D721Med (cell line): ENCODE measurements around the gene ARL10.

ENCODE experiments used
- DNase-seq: peaks from one replicate; pipeline ENCODE4 v3.0.0; 2011; ENCODE audit warnings: low spot score; ENCODE audit not compliant: insufficient read length
- FAIRE-seq: peaks from 2 replicates; lab custom pipeline; 2011; peaks lifted over from hg19 to GRCh38; lab: Jason Lieb, UNC
- TF ChIP-seq, protein P1 (sequence below): IDR thresholded peaks from 2 replicates; pipeline ENCODE4 v1.5.1; 2012; ENCODE audit warnings: mild to moderate bottlenecking, control low read depth; ENCODE audit not compliant: insufficient read depth; ENCODE audit errors: missing control alignments

ARL10 gene

DNA sequence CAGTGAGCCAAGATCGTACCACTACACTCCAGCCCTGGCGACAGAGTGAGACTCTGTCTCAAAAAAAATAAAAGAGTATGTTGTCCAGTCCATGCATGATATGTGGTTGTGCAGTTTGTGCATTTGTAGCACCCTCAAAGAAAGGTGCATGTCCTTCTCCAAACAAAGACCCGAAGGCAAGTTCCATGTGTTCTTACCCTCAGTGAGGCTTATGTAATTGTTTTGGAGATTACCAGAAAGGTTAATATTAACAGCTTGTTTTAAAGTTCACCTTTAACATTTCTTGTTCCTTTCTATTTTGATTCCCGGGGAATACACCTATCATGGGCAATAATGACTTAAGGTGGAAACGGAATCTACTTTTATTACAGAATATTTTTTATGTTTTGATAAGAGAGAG, 26.0 kb upstream of the ARL10 start:
- TF ChIP-seq, protein P1, sequence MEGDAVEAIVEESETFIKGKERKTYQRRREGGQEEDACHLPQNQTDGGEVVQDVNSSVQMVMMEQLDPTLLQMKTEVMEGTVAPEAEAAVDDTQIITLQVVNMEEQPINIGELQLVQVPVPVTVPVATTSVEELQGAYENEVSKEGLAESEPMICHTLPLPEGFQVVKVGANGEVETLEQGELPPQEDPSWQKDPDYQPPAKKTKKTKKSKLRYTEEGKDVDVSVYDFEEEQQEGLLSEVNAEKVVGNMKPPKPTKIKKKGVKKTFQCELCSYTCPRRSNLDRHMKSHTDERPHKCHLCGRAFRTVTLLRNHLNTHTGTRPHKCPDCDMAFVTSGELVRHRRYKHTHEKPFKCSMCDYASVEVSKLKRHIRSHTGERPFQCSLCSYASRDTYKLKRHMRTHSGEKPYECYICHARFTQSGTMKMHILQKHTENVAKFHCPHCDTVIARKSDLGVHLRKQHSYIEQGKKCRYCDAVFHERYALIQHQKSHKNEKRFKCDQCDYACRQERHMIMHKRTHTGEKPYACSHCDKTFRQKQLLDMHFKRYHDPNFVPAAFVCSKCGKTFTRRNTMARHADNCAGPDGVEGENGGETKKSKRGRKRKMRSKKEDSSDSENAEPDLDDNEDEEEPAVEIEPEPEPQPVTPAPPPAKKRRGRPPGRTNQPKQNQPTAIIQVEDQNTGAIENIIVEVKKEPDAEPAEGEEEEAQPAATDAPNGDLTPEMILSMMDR: no peak
- DNase-seq (no peak), FAIRE-seq (no peak)

GRCh38 chr5:176341325-176342157, 23.7 kb upstream of the ARL10 start:
- DNase-seq: no peak
- TF ChIP-seq, protein P1: no peak
- no peak for FAIRE-seq

- no peak for DNase-seq
- TF ChIP-seq, protein P1: no peak
- FAIRE-seq: no peak
These were observed 23.2 kb upstream of the ARL10 start for GRCh38 chr5:176342158-176342483.

DNA sequence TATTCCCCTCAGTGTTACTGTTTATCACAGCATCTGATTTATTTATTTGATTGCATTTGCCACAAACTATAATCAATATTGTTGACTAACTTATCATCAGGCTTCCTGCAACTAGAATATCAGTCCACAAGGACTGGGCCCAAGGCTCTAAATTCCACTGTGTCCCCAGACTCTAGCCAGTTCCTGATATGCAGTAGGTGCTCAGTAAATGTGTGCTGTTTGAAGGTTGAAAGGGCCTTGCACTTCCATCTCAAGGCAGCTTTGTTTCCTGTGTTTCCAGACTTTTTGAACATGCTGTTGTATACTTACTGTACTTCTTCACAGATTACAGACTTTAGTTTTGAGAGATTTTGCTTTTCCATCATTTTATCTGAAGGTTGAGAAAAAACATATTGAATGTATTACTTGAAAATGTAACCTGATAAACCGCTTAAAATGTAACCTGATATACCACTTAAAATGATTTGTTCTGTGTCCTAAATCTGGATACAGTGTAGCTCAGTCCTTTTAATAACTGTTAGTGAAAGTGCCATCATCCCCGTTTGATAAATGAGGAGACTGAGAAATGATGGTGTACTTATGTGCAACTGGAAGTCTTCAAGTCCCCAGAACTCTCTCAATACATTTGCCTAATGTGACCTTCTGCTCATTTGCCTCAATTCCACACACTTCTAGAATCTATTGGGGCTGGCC, 22.4 kb upstream of the ARL10 start:
- FAIRE-seq: no peak
- no peak for DNase-seq
- TF ChIP-seq, protein P1: no peak

DNA sequence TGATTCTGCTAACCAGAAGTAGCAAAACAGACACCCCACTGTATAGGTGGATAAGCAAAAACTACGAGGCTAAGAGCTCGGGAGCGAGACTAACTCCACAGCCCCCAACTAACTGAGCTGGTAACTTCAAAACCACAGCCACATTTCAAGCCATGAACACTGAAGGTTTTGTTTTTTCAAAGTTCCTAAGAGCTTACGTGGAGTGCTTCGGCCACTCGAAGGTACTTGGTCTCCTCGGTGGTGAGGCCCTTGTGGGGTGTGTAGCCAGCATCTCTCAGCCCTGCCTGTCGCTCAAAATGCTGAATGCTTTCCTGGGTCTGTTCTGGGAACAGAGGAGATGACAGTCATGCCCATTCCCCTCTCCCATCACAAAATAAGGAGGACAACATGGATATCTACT, 14.9 kb upstream of the ARL10 start:
- DNase-seq (no peak), FAIRE-seq (no peak)
- TF ChIP-seq, protein P1: no peak

DNA sequence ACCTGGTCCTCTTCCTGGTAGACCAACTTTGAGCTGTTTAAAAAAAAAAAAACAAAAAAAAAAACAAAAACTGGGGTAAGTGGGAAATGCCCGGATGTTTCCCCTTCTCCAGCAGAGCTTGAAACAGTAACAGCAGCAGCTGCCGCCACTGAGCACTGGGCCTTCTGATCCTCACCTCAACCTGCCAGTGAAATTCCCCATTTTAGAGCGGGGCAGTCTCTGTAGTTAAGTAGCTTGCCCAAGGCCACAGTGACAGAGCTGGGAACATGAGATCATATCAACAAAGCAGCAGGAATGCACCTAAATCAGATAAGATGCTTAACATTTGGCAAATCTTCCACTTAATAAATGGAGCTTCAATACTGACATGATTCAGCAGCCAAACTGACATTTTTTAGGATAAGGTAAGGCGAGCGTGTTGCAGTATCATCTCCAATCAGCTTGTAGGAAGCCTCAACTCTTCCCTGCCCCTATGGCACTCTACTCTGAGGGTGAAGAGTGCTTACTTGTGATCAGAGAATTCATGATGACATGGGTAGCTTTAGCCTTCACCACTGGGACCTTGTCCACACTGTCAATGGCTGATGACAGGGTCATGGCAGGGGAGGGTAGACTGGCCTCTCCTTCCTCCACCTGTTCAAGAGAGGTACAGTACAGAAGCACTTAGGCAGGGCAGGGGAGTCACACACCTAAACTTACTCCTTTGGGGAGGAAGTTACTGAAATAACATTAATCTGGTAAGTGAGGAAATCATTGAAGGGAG, 13.0 kb upstream of the ARL10 start:
- DNase-seq: no peak
- no peak for FAIRE-seq
- TF ChIP-seq, protein P1: no peak

GRCh38 chr5:176353533-176353932, 11.8 kb upstream of the ARL10 start:
- TF ChIP-seq, protein P1: no peak
- DNase-seq: no peak
- no peak for FAIRE-seq
